Thyroid gland (tissue), 4 donors: ENCODE results near the gene LYZL2.
"Not testable (repeated sequence)": the region's sequence is repeated elsewhere in the genome, so short reads cannot be mapped to it uniquely, and the experiment has no call there.

ENCODE experiments used
- POLR2A ChIP-seq, 2 donors: fragments of 450-650 bp; IDR thresholded peaks; one replicate each; pipeline ENCODE4 v1.6.1; 2017; ENCODE audit warnings: antibody characterized with exemption in 2 of 2, mild to moderate bottlenecking in 2 of 2, moderate library complexity in 1 of 2
- TF ChIP-seq, protein P1 (sequence below), 6 experiments: fragments of 200-600 bp in 3 of 6; fragments of 450-650 bp in 3 of 6; sonication (generic) in 3 of 6; IDR thresholded peaks; one replicate each; pipeline ENCODE4 v1.5.1; 2016 to 2019; ENCODE audit warnings: antibody characterized with exemption in 6 of 6, mild to moderate bottlenecking in 2 of 6, inconsistent platforms in 1 of 6, moderate library complexity in 1 of 6

GRCh38 chr10:30642856-30643255, 13.3 kb upstream of the LYZL2 start:
- TF ChIP-seq, protein P1, sequence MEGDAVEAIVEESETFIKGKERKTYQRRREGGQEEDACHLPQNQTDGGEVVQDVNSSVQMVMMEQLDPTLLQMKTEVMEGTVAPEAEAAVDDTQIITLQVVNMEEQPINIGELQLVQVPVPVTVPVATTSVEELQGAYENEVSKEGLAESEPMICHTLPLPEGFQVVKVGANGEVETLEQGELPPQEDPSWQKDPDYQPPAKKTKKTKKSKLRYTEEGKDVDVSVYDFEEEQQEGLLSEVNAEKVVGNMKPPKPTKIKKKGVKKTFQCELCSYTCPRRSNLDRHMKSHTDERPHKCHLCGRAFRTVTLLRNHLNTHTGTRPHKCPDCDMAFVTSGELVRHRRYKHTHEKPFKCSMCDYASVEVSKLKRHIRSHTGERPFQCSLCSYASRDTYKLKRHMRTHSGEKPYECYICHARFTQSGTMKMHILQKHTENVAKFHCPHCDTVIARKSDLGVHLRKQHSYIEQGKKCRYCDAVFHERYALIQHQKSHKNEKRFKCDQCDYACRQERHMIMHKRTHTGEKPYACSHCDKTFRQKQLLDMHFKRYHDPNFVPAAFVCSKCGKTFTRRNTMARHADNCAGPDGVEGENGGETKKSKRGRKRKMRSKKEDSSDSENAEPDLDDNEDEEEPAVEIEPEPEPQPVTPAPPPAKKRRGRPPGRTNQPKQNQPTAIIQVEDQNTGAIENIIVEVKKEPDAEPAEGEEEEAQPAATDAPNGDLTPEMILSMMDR (IDR thresholded peaks at IDR 0.05) = not testable (repeated sequence)
- not testable (repeated sequence) for TF ChIP-seq POLR2A (IDR thresholded peaks at IDR 0.05)
